Keratinocyte (primary cell): ENCODE measurements around the gene NRM. TPM values are rescaled to one million over a fixed set of nuclear protein-coding genes. Genes with fewer than 3 reads are reported as not detected.

Experiments
- DNase-seq: peaks from one replicate; pipeline ENCODE4 v3.0.0-alpha.2; 2011; ENCODE audit warnings: low read depth, missing footprints, low spot score
- FAIRE-seq: peaks from 2 replicates; lab custom pipeline; 2011; peaks lifted over from hg19 to GRCh38; lab: Jason Lieb, UNC
- H2AFZ ChIP-seq: 2 replicates; pipeline ENCODE4 v1.6.0; 2012; ENCODE audit warnings: low read length, control low read depth, inconsistent platforms; ENCODE audit not compliant: control insufficient read depth
- H3K27ac ChIP-seq: 2 replicates; pipeline ENCODE4 v1.5.1; 2011; ENCODE audit warnings: low read length; ENCODE audit not compliant: control insufficient read depth, insufficient read depth
- H3K27me3 ChIP-seq: 3 replicates; pipeline ENCODE4 v1.6.0; 2011; ENCODE audit warnings: low read length; ENCODE audit not compliant: control insufficient read depth, insufficient read depth; ENCODE audit errors: extremely low read depth
- H3K36me3 ChIP-seq, 2 experiments: 2 replicates in 1 of 2; 3 replicates in 1 of 2; pipeline ENCODE4 v1.5.1; 2011; ENCODE audit warnings: low read length in 2 of 2, mild to moderate bottlenecking in 1 of 2; ENCODE audit not compliant: control insufficient read depth in 2 of 2, insufficient read depth in 2 of 2; ENCODE audit errors: extremely low read depth in 1 of 2
- H3K4me1 ChIP-seq: 3 replicates; pipeline ENCODE4 v1.5.1; 2011; ENCODE audit warnings: low read length; ENCODE audit not compliant: control insufficient read depth, insufficient read depth; ENCODE audit errors: extremely low read depth
- H3K4me2 ChIP-seq: 3 replicates; pipeline ENCODE4 v1.6.0; 2011; ENCODE audit warnings: low read depth, low read length; ENCODE audit not compliant: control insufficient read depth, insufficient read depth; ENCODE audit errors: extremely low read depth
- H3K4me3 ChIP-seq, 3 experiments: fragments of 200-600 bp in 1 of 3; sonication (generic) in 1 of 3; 2 replicates in 2 of 3; 3 replicates in 1 of 3; pipeline ENCODE4 v1.5.1; 2011 to 2016; ENCODE audit warnings: low read length in 3 of 3, mild to moderate bottlenecking in 3 of 3, control low read depth in 2 of 3, inconsistent platforms in 1 of 3, low read depth in 1 of 3, mixed read lengths in 1 of 3, mixed run types in 1 of 3, moderate library complexity in 1 of 3; ENCODE audit not compliant: control insufficient read depth in 2 of 3, insufficient read depth in 2 of 3; ENCODE audit errors: extremely low read depth in 1 of 3
- H3K79me2 ChIP-seq: 2 replicates; pipeline ENCODE4 v1.6.0; 2012; ENCODE audit warnings: low read length; ENCODE audit not compliant: control insufficient read depth, insufficient read depth
- H3K9ac ChIP-seq: 3 replicates; pipeline ENCODE4 v1.6.0; 2011; ENCODE audit warnings: low read length; ENCODE audit not compliant: control insufficient read depth, insufficient read depth; ENCODE audit errors: extremely low read depth
- H3K9me1 ChIP-seq: 3 replicates; pipeline ENCODE4 v1.6.0; 2011; ENCODE audit warnings: low read length; ENCODE audit not compliant: control insufficient read depth, insufficient read depth; ENCODE audit errors: extremely low read depth
- H3K9me3 ChIP-seq: 2 replicates; pipeline ENCODE4 v1.5.1; 2012; ENCODE audit warnings: low read depth, low read length; ENCODE audit not compliant: control insufficient read depth
- H4K20me1 ChIP-seq: 3 replicates; pipeline ENCODE4 v1.6.0; 2011; ENCODE audit warnings: low read length; ENCODE audit not compliant: control insufficient read depth, insufficient read depth; ENCODE audit errors: extremely low read depth
- EZH2 ChIP-seq: IDR thresholded peaks from one replicate; pipeline ENCODE4 v1.6.1; 2012; ENCODE audit warnings: inconsistent platforms, mild to moderate bottlenecking, low read length, moderate library complexity
- dilution Hi-C: fragments of 300-500 bp; cut with MboI; formaldehyde crosslinking; loops from one replicate; pipeline ENCODE4 v1.7.0; 2020; ENCODE audit warnings: low sequenced_read_pairs; ENCODE audit not compliant: extremely low pct_ligation_motif_present
- polyA plus RNA-seq, 5 experiments: library from polyadenylated mRNA; depleted of rRNA in 3 of 5; stranded (reverse) in 3 of 5; stranded (forward) in 1 of 5; unstranded in 1 of 5; fragments of >200 nt; gene quantifications; 1 replicate in 1 of 5; 2 replicates in 3 of 5; 3 replicates in 1 of 5; pipeline versions ENCODE4 v1.2.1 to v1.2.3, GENCODE V29; 2011 to 2012; ENCODE audit warnings: missing spikeins in 2 of 5, low read depth in 1 of 5, low replicate concordance in 1 of 5
- TF ChIP-seq, protein P1 (sequence below), 3 experiments: IDR thresholded peaks in 1 of 3; conservative IDR thresholded peaks in 1 of 3; optimal IDR thresholded peaks in 1 of 3; 2 replicates in 2 of 3; 3 replicates in 1 of 3; pipeline versions ENCODE3 to v1.5.1; 2011; ENCODE audit warnings: low read length in 3 of 3, mild to moderate bottlenecking in 3 of 3, moderate library complexity in 2 of 3, control low read depth in 1 of 3, inconsistent platforms in 1 of 3; ENCODE audit not compliant: insufficient read depth in 2 of 3; ENCODE audit errors: extremely low read depth in 1 of 3

The NRM gene
- polyA plus RNA-seq, 1 donor (not counting 4 experiments of a cell fraction or from before 2014, with no cell fraction given), result 7.0 TPM

- dilution Hi-C loops, result no loop called here
- peaks cover 0 to 5% of the 10 kb centered on the region in 2 experiments for H3K36me3 ChIP-seq
- H3K27me3 ChIP-seq, result no peaks in the 10 kb centered on the region
- TF ChIP-seq, protein P1, sequence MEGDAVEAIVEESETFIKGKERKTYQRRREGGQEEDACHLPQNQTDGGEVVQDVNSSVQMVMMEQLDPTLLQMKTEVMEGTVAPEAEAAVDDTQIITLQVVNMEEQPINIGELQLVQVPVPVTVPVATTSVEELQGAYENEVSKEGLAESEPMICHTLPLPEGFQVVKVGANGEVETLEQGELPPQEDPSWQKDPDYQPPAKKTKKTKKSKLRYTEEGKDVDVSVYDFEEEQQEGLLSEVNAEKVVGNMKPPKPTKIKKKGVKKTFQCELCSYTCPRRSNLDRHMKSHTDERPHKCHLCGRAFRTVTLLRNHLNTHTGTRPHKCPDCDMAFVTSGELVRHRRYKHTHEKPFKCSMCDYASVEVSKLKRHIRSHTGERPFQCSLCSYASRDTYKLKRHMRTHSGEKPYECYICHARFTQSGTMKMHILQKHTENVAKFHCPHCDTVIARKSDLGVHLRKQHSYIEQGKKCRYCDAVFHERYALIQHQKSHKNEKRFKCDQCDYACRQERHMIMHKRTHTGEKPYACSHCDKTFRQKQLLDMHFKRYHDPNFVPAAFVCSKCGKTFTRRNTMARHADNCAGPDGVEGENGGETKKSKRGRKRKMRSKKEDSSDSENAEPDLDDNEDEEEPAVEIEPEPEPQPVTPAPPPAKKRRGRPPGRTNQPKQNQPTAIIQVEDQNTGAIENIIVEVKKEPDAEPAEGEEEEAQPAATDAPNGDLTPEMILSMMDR (optimal IDR thresholded peaks at IDR 0.05 in 1 of 3, IDR thresholded peaks at IDR 0.05 in 1 of 3, conservative IDR thresholded peaks at IDR 0.05 in 1 of 3; ENCODE audit: extremely low read depth in 1 of 3, insufficient read depth in 2 of 3, low read length in 3 of 3), result no peak
- no peak for TF ChIP-seq EZH2
- peak overlapping the region in 2 of 3 experiments; percentile 2 to 9 for H3K4me3 ChIP-seq
- peaks cover 40% of the 10 kb centered on the region for H3K4me1 ChIP-seq
- H3K4me2 ChIP-seq, result peak overlapping the region; percentile 75
- H3K9me3 ChIP-seq, result no peaks in the 10 kb centered on the region
- no peaks in the 10 kb centered on the region for H4K20me1 ChIP-seq
- FAIRE-seq (no peak), DNase-seq (no peak)
- peak overlapping the region; percentile 29 for H3K9ac ChIP-seq
- H2AFZ ChIP-seq, result peak overlapping the region; percentile 45
- no peaks in the 10 kb centered on the region for H3K9me1 ChIP-seq
- H3K79me2 ChIP-seq, result peaks cover 28% of the 10 kb centered on the region
- peak overlapping the region; percentile 72 for H3K27ac ChIP-seq
These were observed 544 bp upstream of the NRM start for GRCh38 chr6:30691208-30691847.

DNA sequence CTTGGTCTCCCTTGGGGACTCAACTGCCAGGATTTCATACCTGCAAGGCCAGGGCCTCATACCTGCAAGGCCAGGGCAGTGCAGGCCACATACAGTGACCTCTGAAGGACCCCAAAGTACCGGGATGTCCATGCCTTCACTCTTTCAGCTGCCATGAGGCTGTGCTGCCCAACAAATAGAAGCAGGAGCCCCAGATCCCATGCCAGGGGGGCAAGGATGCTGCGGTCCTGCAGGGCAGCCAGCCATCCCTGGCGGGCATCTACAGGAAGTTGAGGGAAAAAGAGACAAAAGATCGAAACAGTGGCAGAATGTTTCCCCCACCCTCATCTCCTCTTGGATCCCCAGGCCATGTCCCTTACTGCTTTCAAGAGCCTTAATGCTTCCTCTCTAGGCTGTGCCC is 799 bp downstream of the NRM start:
- H2AFZ ChIP-seq, result no peak overlapping the region
- peak overlapping the region; percentile 85 for H3K9ac ChIP-seq
- peak overlapping the region; percentile 98 for H3K4me2 ChIP-seq
- peaks cover 0 to 7% of the 10 kb centered on the region in 2 experiments for H3K36me3 ChIP-seq
- peak overlapping the region; percentile 45 to 93 (median 91) for H3K4me3 ChIP-seq
- no peaks in the 10 kb centered on the region for H4K20me1 ChIP-seq
- peaks cover 42% of the 10 kb centered on the region for H3K79me2 ChIP-seq
- no peaks in the 10 kb centered on the region for H3K9me3 ChIP-seq
- H3K9me1 ChIP-seq, result no peaks in the 10 kb centered on the region
- H3K27ac ChIP-seq, result peak overlapping the region; percentile 72
- no peak for FAIRE-seq
- H3K27me3 ChIP-seq, result no peaks in the 10 kb centered on the region
- dilution Hi-C loops, result no loop called here
- peaks cover 36% of the 10 kb centered on the region for H3K4me1 ChIP-seq
- no peak for DNase-seq
- no peak for TF ChIP-seq EZH2
- TF ChIP-seq, protein P1 (optimal IDR thresholded peaks at IDR 0.05 in 1 of 3, IDR thresholded peaks at IDR 0.05 in 1 of 3, conservative IDR thresholded peaks at IDR 0.05 in 1 of 3; ENCODE audit: extremely low read depth in 1 of 3, insufficient read depth in 2 of 3, low read length in 3 of 3), result no peak
